Measurements from ENCODE around the gene SDK1.

DNA sequence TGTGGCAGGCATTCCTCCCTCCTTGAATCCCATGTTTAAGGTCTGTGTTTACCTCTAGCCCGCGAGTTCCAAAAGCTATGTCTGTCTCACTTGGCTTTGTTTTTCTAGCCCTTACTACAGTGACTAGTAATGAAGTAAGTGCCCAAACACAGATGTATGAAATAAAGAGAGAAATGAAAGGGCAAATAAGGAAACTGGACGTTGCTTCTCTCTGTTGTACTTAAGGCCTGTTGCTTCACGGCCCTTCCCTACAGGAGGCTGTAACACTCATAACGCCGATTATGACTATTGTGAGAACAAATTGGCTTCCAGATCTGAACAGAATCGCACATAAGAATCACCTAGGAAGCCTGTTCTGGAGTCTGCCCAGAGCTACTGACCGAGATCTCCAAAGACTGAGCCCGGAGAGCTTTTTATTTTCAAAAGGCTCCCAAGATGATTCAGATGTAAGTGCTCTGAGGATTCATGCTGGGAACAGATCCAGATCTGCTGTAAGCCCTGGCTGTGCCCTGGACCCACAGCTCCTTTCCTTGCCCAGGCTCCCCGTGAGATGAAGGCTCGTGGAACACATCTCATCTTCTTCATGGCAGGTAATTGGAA is 432.6 kb downstream of the SDK1 start:
- TF ChIP-seq, protein P1, sequence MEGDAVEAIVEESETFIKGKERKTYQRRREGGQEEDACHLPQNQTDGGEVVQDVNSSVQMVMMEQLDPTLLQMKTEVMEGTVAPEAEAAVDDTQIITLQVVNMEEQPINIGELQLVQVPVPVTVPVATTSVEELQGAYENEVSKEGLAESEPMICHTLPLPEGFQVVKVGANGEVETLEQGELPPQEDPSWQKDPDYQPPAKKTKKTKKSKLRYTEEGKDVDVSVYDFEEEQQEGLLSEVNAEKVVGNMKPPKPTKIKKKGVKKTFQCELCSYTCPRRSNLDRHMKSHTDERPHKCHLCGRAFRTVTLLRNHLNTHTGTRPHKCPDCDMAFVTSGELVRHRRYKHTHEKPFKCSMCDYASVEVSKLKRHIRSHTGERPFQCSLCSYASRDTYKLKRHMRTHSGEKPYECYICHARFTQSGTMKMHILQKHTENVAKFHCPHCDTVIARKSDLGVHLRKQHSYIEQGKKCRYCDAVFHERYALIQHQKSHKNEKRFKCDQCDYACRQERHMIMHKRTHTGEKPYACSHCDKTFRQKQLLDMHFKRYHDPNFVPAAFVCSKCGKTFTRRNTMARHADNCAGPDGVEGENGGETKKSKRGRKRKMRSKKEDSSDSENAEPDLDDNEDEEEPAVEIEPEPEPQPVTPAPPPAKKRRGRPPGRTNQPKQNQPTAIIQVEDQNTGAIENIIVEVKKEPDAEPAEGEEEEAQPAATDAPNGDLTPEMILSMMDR (IDR thresholded peaks at IDR 0.05; ENCODE audit: low read depth, low read length) = no peak
- TF ChIP-seq, protein P2, sequence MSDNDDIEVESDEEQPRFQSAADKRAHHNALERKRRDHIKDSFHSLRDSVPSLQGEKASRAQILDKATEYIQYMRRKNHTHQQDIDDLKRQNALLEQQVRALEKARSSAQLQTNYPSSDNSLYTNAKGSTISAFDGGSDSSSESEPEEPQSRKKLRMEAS (IDR thresholded peaks at IDR 0.05; ENCODE audit: low read depth, low read length) = no peak
- TF ChIP-seq POLR2A (IDR thresholded peaks at IDR 0.05; ENCODE audit: extremely low read depth, insufficient read length) = no peak

Measured in NB4 (cell line).